ENCODE measurements around the gene EPG5.

DNA sequence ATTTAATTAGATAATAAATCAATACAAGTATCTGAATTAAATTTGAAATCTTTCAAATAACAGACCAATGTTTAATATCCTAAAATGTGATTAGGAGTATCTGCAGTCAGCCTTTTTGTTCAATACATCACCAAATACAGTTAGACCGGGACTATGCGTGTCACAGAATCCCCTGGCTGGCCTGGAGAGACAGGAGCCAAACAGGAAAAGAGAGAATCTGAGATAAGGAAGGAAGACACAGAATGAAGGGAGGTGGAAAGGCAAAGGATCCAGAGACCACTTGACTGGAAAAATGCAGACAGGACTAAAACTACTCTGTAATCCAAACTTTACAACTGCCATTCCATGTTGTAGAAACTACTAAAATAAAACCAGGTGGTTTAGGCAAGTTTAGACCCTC is 75.3 kb downstream of the EPG5 start:
- TF ChIP-seq CHD2 (IDR thresholded peaks at IDR 0.05; ENCODE audit: low read length, partially characterized antibody) = no peak
- TF ChIP-seq MEF2A (IDR thresholded peaks at IDR 0.05; ENCODE audit: borderline replicate concordance, low read depth) = no peak
- TF ChIP-seq, protein P1, sequence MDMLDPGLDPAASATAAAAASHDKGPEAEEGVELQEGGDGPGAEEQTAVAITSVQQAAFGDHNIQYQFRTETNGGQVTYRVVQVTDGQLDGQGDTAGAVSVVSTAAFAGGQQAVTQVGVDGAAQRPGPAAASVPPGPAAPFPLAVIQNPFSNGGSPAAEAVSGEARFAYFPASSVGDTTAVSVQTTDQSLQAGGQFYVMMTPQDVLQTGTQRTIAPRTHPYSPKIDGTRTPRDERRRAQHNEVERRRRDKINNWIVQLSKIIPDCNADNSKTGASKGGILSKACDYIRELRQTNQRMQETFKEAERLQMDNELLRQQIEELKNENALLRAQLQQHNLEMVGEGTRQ (IDR thresholded peaks at IDR 0.05; ENCODE audit: borderline replicate concordance, low read depth, low read length) = no peak
- no peak for TF ChIP-seq NFIC (IDR thresholded peaks at IDR 0.05; ENCODE audit: borderline replicate concordance)
- TF ChIP-seq, protein P2, sequence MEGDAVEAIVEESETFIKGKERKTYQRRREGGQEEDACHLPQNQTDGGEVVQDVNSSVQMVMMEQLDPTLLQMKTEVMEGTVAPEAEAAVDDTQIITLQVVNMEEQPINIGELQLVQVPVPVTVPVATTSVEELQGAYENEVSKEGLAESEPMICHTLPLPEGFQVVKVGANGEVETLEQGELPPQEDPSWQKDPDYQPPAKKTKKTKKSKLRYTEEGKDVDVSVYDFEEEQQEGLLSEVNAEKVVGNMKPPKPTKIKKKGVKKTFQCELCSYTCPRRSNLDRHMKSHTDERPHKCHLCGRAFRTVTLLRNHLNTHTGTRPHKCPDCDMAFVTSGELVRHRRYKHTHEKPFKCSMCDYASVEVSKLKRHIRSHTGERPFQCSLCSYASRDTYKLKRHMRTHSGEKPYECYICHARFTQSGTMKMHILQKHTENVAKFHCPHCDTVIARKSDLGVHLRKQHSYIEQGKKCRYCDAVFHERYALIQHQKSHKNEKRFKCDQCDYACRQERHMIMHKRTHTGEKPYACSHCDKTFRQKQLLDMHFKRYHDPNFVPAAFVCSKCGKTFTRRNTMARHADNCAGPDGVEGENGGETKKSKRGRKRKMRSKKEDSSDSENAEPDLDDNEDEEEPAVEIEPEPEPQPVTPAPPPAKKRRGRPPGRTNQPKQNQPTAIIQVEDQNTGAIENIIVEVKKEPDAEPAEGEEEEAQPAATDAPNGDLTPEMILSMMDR (IDR thresholded peaks at IDR 0.05) = no peak
- TF ChIP-seq, protein P3, sequence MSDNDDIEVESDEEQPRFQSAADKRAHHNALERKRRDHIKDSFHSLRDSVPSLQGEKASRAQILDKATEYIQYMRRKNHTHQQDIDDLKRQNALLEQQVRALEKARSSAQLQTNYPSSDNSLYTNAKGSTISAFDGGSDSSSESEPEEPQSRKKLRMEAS (IDR thresholded peaks at IDR 0.05; ENCODE audit: low read depth) = no peak
- no peak for TF ChIP-seq YY1 (IDR thresholded peaks at IDR 0.05; ENCODE audit: low read depth)
- TF ChIP-seq NRF1 (IDR thresholded peaks at IDR 0.05; ENCODE audit: low read depth, low read length) = no peak
- TF ChIP-seq, protein P4, sequence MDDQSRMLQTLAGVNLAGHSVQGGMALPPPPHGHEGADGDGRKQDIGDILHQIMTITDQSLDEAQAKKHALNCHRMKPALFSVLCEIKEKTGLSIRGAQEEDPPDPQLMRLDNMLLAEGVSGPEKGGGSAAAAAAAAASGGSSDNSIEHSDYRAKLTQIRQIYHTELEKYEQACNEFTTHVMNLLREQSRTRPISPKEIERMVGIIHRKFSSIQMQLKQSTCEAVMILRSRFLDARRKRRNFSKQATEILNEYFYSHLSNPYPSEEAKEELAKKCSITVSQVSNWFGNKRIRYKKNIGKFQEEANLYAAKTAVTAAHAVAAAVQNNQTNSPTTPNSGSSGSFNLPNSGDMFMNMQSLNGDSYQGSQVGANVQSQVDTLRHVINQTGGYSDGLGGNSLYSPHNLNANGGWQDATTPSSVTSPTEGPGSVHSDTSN (IDR thresholded peaks at IDR 0.05) = no peak
- no peak for TF ChIP-seq TEAD4 (IDR thresholded peaks at IDR 0.05; ENCODE audit: borderline replicate concordance, insufficient read depth)
- no peak for TF ChIP-seq FOXJ3 (CRISPR knock-in tag; IDR thresholded peaks at IDR 0.05)
- TF ChIP-seq RFX5 (IDR thresholded peaks at IDR 0.05; ENCODE audit: low read length) = no peak
- TF ChIP-seq RAD21 (IDR thresholded peaks at IDR 0.05; ENCODE audit: low read length) = no peak
- TF ChIP-seq GATA2 (CRISPR knock-in tag; IDR thresholded peaks at IDR 0.05) = no peak

Data from SK-N-SH (cell line).